Smooth muscle cell (in vitro differentiated cells): ENCODE results near the gene TMEM123. TPM values are rescaled to one million over a fixed set of nuclear protein-coding genes. Genes with fewer than 3 reads are reported as not detected.

Experiments
- DNase-seq: peaks from one replicate; lab custom pipeline; 2025; ENCODE audit not compliant: unreplicated experiment; lab: John Stamatoyannopoulos, UW
- H2AFZ ChIP-seq: fragments of 200-600 bp; sonication (generic); 2 replicates; pipeline ENCODE4 v1.6.0; 2016; ENCODE audit warnings: antibody characterized with exemption, low read depth, mild to moderate bottlenecking
- H3F3A ChIP-seq: fragments of 200-600 bp; sonication (generic); 2 replicates; pipeline ENCODE4 v1.6.0; 2017; ENCODE audit warnings: antibody characterized with exemption, low read depth
- H3K27ac ChIP-seq: fragments of 200-600 bp; sonication (generic); 2 replicates; pipeline ENCODE4 v1.5.1; 2016; ENCODE audit warnings: low read depth, mild to moderate bottlenecking
- H3K27me3 ChIP-seq: fragments of 200-600 bp; sonication (generic); 2 replicates; pipeline ENCODE4 v1.6.1; 2016; ENCODE audit warnings: low read depth, mild to moderate bottlenecking
- H3K36me3 ChIP-seq: fragments of 200-600 bp; sonication (generic); 2 replicates; pipeline ENCODE4 v1.5.1; 2016; ENCODE audit warnings: low read depth
- H3K4me1 ChIP-seq: fragments of 200-600 bp; sonication (generic); 2 replicates; pipeline ENCODE4 v1.5.1; 2016; ENCODE audit warnings: low read depth
- H3K4me2 ChIP-seq: fragments of 200-600 bp; sonication (generic); 2 replicates; pipeline ENCODE4 v1.6.0; 2016; ENCODE audit warnings: mild to moderate bottlenecking
- H3K4me3 ChIP-seq: fragments of 200-600 bp; sonication (generic); 2 replicates; pipeline ENCODE4 v1.5.1; 2016; ENCODE audit warnings: mild to moderate bottlenecking
- H3K79me2 ChIP-seq: fragments of 200-600 bp; sonication (generic); 2 replicates; pipeline ENCODE4 v1.6.0; 2016; ENCODE audit warnings: low read depth, mild to moderate bottlenecking
- H3K9ac ChIP-seq: fragments of 200-600 bp; sonication (generic); 2 replicates; pipeline ENCODE4 v1.6.0; 2016; ENCODE audit warnings: low read depth
- H3K9me3 ChIP-seq: fragments of 200-600 bp; sonication (generic); replicated peaks from 2 replicates; pipeline ENCODE4 v1.5.1; 2016; ENCODE audit warnings: low read depth
- H4K20me1 ChIP-seq: fragments of 200-600 bp; sonication (generic); 2 replicates; pipeline ENCODE4 v1.6.0; 2016; ENCODE audit warnings: low read depth
- CTCF ChIP-seq: fragments of 200-600 bp; sonication (generic); IDR thresholded peaks from 2 replicates; pipeline ENCODE4 v1.5.1; 2017; ENCODE audit warnings: borderline replicate concordance, mild to moderate bottlenecking, antibody characterized with exemption; ENCODE audit not compliant: insufficient read depth, poor library complexity, severe bottlenecking
- WGBS: methylation state at CpG from one replicate; pipeline ENCODE4 v1.1.7; 2016; ENCODE audit warnings: low lambda C conversion rate; 5-methylcytosine and 5-hydroxymethylcytosine counted together
- polyA plus RNA-seq: library from polyadenylated mRNA; unstranded; fragments of >200 nt; fragmentation: Nextera tagmentation; extraction: Ambion mirVana; gene quantifications from 2 replicates; pipeline ENCODE4 v1.2.1, GENCODE V29; 2016
- total RNA-seq: library from RNA; depleted of rRNA; stranded (reverse); fragments of >200 nt; gene quantifications from 2 replicates; pipeline ENCODE4 v1.2.3, GENCODE V29; 2014

TMEM123 gene
- total and polyA plus RNA-seq, 2 experiments from 2014 or later: 38.8 to 78.8 TPM

- H2AFZ ChIP-seq: no peak overlapping the region
- peaks cover 46% of the 10 kb centered on the region for H3K36me3 ChIP-seq
- no peak overlapping the region for H3K4me3 ChIP-seq
- no peak overlapping the region for H3K9ac ChIP-seq
- no peaks in the 10 kb centered on the region for H3K4me1 ChIP-seq
- peaks cover 61% of the 10 kb centered on the region for H3K79me2 ChIP-seq
- H3F3A ChIP-seq: peaks cover 3% of the 10 kb centered on the region
- H3K27ac ChIP-seq: no peak overlapping the region
- no peak for DNase-seq
- no peaks in the 10 kb centered on the region for H3K27me3 ChIP-seq
- peaks cover 52% of the 10 kb centered on the region for H4K20me1 ChIP-seq
- 80% methylated on average over 3 of the region's 3 CpGs for WGBS
- H3K9me3 ChIP-seq: no peaks in the 10 kb centered on the region
- no peak for TF ChIP-seq CTCF
- no peak overlapping the region for H3K4me2 ChIP-seq
Observed at GRCh38 chr11:102360681-102361080, 91.9 kb downstream of the TMEM123 start.

DNA sequence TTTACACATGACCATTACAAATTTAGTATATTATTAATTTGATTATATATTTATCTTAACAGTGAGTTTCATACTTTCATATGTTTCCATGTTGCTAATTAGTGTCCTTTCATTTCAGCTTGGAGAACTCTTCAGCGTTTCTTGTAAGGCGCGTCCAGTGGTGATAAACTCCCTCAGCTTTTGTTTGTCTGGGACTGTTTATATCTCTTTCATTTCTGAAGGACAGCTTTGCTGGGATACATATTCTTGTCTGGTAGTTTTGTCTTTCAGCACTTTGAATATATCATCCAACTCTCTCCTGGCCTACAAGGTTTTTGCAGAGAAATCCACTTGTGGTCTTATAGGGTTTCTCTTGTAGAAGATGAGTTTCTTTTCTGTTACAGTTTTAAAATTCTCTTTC lies 93.2 kb downstream of the TMEM123 start:
- H4K20me1 ChIP-seq: peaks cover 59% of the 10 kb centered on the region

DNA sequence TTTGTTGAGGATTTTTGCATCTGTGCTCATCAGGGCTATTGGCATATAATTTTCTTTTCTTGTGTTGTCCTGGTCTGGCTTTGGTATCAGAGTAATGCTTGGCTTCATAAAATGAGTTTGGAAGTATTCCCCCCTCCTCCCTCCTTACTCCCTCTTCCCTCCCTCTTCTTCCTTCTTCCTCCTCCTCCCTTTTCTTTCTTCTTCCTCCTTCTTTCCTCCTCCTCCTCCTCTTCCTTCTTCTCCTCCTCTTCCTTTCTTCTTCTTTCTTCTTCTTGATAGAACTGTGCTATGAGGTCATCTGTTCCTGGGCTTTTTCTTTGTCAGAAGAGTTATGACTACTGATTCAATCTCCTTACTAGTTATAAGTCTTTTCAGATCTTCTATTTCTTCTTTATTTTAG lies 95.4 kb downstream of the TMEM123 start:
- no peaks in the 10 kb centered on the region for H3K4me1 ChIP-seq
- no peak overlapping the region for H3K4me3 ChIP-seq
- DNase-seq: no peak
- no peak for TF ChIP-seq CTCF
- H3K27ac ChIP-seq: no peak overlapping the region
- no peaks in the 10 kb centered on the region for H3K9me3 ChIP-seq
- H3K9ac ChIP-seq: no peak overlapping the region
- H3K27me3 ChIP-seq: no peaks in the 10 kb centered on the region
- H4K20me1 ChIP-seq: peaks cover 62% of the 10 kb centered on the region
- no peak overlapping the region for H2AFZ ChIP-seq
- H3K36me3 ChIP-seq: peaks cover 35% of the 10 kb centered on the region
- H3F3A ChIP-seq: no peaks in the 10 kb centered on the region
- H3K4me2 ChIP-seq: no peak overlapping the region
- peaks cover 91% of the 10 kb centered on the region for H3K79me2 ChIP-seq

More for the DNA sequence above, 93.2 kb downstream of the TMEM123 start:
- Histone ChIP-seq H3K4me3 (no peak overlapping the region), H3K27me3 (no peaks in the 10 kb centered on the region), H2AFZ (no peak overlapping the region), H3F3A (peaks cover 3% of the 10 kb centered on the region), H3K27ac (no peak overlapping the region), H3K79me2 (peaks cover 74% of the 10 kb centered on the region), H3K9me3 (no peaks in the 10 kb centered on the region), H3K4me2 (no peak overlapping the region), H3K4me1 (no peaks in the 10 kb centered on the region), H3K9ac (no peak overlapping the region), H3K36me3 (peaks cover 53% of the 10 kb centered on the region)
- 81% methylated on average over 3 of the region's 3 CpGs for WGBS
- DNase-seq: no peak
- no peak for TF ChIP-seq CTCF
